ENCODE data around the gene PLXNA4.

DNA sequence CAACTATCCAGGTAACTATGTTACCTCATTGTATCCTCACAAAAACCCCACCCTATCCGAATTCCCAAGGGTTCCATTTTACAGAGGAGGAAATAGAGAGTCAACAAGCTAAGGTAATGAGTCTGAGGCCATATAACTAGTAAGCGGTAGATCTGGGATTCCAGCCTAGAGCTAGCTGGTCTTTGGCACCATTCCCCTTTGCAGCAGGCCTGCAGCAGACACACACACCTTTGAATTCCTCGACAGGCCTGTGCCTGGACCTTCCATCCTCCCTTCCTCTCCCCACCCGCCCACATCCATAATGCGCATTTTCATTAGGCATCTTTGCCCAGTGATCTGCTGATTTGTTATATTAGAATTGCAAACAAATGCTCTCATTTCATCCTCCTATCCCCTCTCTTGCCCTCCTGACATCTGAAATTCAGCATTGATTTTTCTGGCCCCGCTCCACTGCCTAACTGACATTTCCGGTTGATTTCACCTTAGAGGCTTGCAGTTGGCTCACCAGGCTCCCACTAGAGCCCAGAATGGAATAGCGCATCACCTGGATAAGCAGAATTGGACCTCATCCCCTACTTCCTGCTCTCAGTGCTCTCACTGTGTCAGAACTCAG, 129.5 kb downstream of the PLXNA4 start:
- TF ChIP-seq POLR2A (IDR thresholded peaks at IDR 0.05) (no peak), POLR2AphosphoS5 (IDR thresholded peaks at IDR 0.05) (no peak)
- TF ChIP-seq, protein P1, sequence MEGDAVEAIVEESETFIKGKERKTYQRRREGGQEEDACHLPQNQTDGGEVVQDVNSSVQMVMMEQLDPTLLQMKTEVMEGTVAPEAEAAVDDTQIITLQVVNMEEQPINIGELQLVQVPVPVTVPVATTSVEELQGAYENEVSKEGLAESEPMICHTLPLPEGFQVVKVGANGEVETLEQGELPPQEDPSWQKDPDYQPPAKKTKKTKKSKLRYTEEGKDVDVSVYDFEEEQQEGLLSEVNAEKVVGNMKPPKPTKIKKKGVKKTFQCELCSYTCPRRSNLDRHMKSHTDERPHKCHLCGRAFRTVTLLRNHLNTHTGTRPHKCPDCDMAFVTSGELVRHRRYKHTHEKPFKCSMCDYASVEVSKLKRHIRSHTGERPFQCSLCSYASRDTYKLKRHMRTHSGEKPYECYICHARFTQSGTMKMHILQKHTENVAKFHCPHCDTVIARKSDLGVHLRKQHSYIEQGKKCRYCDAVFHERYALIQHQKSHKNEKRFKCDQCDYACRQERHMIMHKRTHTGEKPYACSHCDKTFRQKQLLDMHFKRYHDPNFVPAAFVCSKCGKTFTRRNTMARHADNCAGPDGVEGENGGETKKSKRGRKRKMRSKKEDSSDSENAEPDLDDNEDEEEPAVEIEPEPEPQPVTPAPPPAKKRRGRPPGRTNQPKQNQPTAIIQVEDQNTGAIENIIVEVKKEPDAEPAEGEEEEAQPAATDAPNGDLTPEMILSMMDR (IDR thresholded peaks at IDR 0.05), result no peak

Data from prostate gland (tissue), 2 donors.